Heart left ventricle (tissue), 13 donors: ENCODE measurements around the gene ANGPTL3.

Experiments
- POLR2A ChIP-seq, 2 donors: fragments of 450-650 bp; IDR thresholded peaks; one replicate each; pipeline ENCODE4 v1.6.1; 2017; ENCODE audit warnings: antibody characterized with exemption in 2 of 2, mild to moderate bottlenecking in 2 of 2, moderate library complexity in 2 of 2
- TF ChIP-seq, protein P1 (sequence below), 12 donors: fragments of 200-600 bp; sonication (generic) in 4 of 12; IDR thresholded peaks; one replicate each; pipeline versions ENCODE4 v1.5.0 to v1.8.0; 2018 to 2022; ENCODE audit warnings: antibody characterized with exemption in 12 of 12, mild to moderate bottlenecking in 5 of 12
- donor health status: ischemic (EF 13 %, LVEDD 7.1; RV severe dilation, severe dysfunction).
- donor health status: DM: no; HTN: yes; CAD: no.
- donor health status: DM: no; HTN: no; CAD: no.
- donor health status: ischemic (EF 25% LVEDD 6.9; RV normal size, moderate dysfunction).
- donor health status: ischemic (EF 25% LVEDD 5.7; RV mildly dilated, moderate dysfunction).
- donor health status: ischemic (EF 35%, LVEDD 5.7; RV mildly dilated, moderate dysfunction).
- donor health status: nonischemic (EF 11% LVEDD 7.7; RV severe dilation, severe dysfunction).
- donor health status: DM: yes; HTN: yes; CAD: no.
- donor health status: PGD.
- donor health status: ischemic (EF 29% LVEDD 5.4; RV normal size, mild dysfunction).
- donor health status: nonischemic (EF 23%, LVEDD 6.1; RV moderate dilation, normal function).

DNA sequence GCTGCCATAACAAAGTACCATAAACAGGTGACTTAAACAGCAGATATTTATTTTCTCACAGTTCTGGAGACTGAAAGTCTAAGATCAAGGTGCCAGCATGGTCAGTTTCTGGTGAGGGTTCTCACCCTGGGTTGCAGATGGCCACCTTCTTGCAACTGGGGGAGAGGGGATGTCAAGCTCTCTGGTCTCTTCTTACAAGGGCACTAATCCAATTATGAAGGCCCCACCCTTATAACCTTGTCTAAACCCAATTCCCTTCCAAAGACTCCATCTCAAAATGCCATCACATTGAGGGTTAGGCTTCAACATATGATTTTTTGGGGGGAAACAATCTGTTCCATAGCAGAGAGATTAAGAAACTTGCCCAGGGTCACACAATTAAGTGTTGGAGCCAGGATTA is 24.8 kb upstream of the ANGPTL3 start:
- TF ChIP-seq, protein P1, sequence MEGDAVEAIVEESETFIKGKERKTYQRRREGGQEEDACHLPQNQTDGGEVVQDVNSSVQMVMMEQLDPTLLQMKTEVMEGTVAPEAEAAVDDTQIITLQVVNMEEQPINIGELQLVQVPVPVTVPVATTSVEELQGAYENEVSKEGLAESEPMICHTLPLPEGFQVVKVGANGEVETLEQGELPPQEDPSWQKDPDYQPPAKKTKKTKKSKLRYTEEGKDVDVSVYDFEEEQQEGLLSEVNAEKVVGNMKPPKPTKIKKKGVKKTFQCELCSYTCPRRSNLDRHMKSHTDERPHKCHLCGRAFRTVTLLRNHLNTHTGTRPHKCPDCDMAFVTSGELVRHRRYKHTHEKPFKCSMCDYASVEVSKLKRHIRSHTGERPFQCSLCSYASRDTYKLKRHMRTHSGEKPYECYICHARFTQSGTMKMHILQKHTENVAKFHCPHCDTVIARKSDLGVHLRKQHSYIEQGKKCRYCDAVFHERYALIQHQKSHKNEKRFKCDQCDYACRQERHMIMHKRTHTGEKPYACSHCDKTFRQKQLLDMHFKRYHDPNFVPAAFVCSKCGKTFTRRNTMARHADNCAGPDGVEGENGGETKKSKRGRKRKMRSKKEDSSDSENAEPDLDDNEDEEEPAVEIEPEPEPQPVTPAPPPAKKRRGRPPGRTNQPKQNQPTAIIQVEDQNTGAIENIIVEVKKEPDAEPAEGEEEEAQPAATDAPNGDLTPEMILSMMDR (IDR thresholded peaks at IDR 0.05) = no peak
- TF ChIP-seq POLR2A (IDR thresholded peaks at IDR 0.05) = no peak
